Stimulated activated CD4-positive, alpha-beta T cell treated with anti-CD3 and anti-CD28 coated beads, Interleukin-12 subunit alpha, Interleukin-12 subunit beta, amount 100 ng/mL, for 4 hours (primary cell): Measurements from ENCODE around the gene ARHGAP45.
A peak's percentile ranks its signal among the peaks of the same experiment; 100 is the strongest.

Experiments used
- DNase-seq: peaks from one replicate; pipeline ENCODE4 v3.0.0-alpha.2; 2020

The ARHGAP45 gene

GRCh38 chr19:1054102-1055027, 12.6 kb upstream of the ARHGAP45 start:
- DNase-seq, result no peak

GRCh38 chr19:1055028-1055425, 11.9 kb upstream of the ARHGAP45 start:
- DNase-seq, result no peak

- no peak for DNase-seq
Observed at GRCh38 chr19:1055886-1056620, 10.9 kb upstream of the ARHGAP45 start.

- no peak for DNase-seq
Observed at GRCh38 chr19:1057176-1057855, 9.7 kb upstream of the ARHGAP45 start.

- DNase-seq, result no peak
Observed at GRCh38 chr19:1058112-1058511, 8.9 kb upstream of the ARHGAP45 start.

- DNase-seq, result no peak
Observed at GRCh38 chr19:1060689-1061088, 6.3 kb upstream of the ARHGAP45 start.

- no peak for DNase-seq
Observed at GRCh38 chr19:1061987-1062386, 5.0 kb upstream of the ARHGAP45 start.

GRCh38 chr19:1062387-1063029, 4.5 kb upstream of the ARHGAP45 start:
- DNase-seq, result no peak

- DNase-seq, result no peak
Observed at GRCh38 chr19:1063030-1063908, 3.7 kb upstream of the ARHGAP45 start.

- no peak for DNase-seq
Observed at GRCh38 chr19:1063909-1064660, 2.9 kb upstream of the ARHGAP45 start.

GRCh38 chr19:1064661-1065605, 2.0 kb upstream of the ARHGAP45 start:
- DNase-seq, result peak; percentile 72

GRCh38 chr19:1065606-1066109, 1.3 kb upstream of the ARHGAP45 start:
- DNase-seq, result no peak

- DNase-seq, result no peak
Observed at GRCh38 chr19:1066251-1066747, 668 bp upstream of the ARHGAP45 start.

GRCh38 chr19:1067341-1067957, 482 bp downstream of the ARHGAP45 start:
- peak; percentile 55 for DNase-seq

- no peak for DNase-seq
Observed at GRCh38 chr19:1068009-1069001, 1.3 kb downstream of the ARHGAP45 start.

- DNase-seq, result no peak
Observed at GRCh38 chr19:1069009-1069779, 2.2 kb downstream of the ARHGAP45 start.

GRCh38 chr19:1070576-1070930, 3.6 kb downstream of the ARHGAP45 start:
- no peak for DNase-seq
